Posterior vena cava (tissue), 2 donors: ENCODE results near the gene GMDS. TPM values are rescaled to one million over a fixed set of nuclear protein-coding genes. Genes with fewer than 3 reads are reported as not detected.

ENCODE experiments used
- DNase-seq: peaks from one replicate; pipeline ENCODE4 v3.0.0-alpha.2; 2020; ENCODE audit warnings: low spot score
- intact Hi-C, 2 donors: fragments of 100-400 bp; cut with DNase I; formaldehyde crosslinking; loops; one replicate each; pipeline versions ENCODE4 v1.14.1 to v1.14.2; 2022 to 2023
- total RNA-seq, 2 donors: library from RNA; stranded (reverse); fragmentation: NEBNext Ultra II Directional; extraction: Animal tissue kit (Norgen Biotek cat#: 25700); gene quantifications; one replicate each; pipeline ENCODE4 v1.2.1, GENCODE V29; 2021
- donor health status: DM: yes; HTN: yes; CAD: no.
- donor health status: DM: yes; HTN: yes; CAD: no.

Gene GMDS
- total RNA-seq, 2 donors from 2014 or later = 14.9 to 20.1 TPM

GRCh38 chr6:1609648-1610496 lies 635.5 kb downstream of the GMDS start, which contains the start of gene FOXC1:
FOXC1 (plus strand) TSS chr6:1609915; CDS start chr6:1610446, 531 bp downstream.
- intact Hi-C loops = loop anchor here (5.0 to 10.0 kb wide), 4 partner anchors 497 to 1025 kb away; no protein-coding TSS in a partner anchor
- peak; percentile 97 for DNase-seq

- intact Hi-C loops = loop anchor here (5.0 to 10.0 kb wide), 3 partner anchors 498 to 1026 kb away; no protein-coding TSS in a partner anchor
- peak; percentile 89 for DNase-seq
Observed at GRCh38 chr6:1609041-1609647, 636.3 kb downstream of the GMDS start.

GRCh38 chr6:1608222-1609040 lies 637.0 kb downstream of the GMDS start:
- intact Hi-C loops = loop anchor here (5.0 to 10.0 kb wide), 3 partner anchors 499 to 1026 kb away; no protein-coding TSS in a partner anchor
- DNase-seq = no peak

GRCh38 chr6:1607516-1608221 lies 637.7 kb downstream of the GMDS start:
- no peak for DNase-seq
- intact Hi-C loops = loop anchor here (5.0 to 10.0 kb wide), 3 partner anchors 500 to 1027 kb away; no protein-coding TSS in a partner anchor

- intact Hi-C loops = loop anchor here (5.0 to 10.0 kb wide), 3 partner anchors 500 to 1028 kb away; no protein-coding TSS in a partner anchor
- peak; percentile 67 for DNase-seq
Observed at GRCh38 chr6:1606780-1607515, 638.5 kb downstream of the GMDS start.

GRCh38 chr6:1605893-1606779 lies 639.3 kb downstream of the GMDS start:
- DNase-seq = peak; percentile 79
- intact Hi-C loops = loop anchor here (5.0 to 10.0 kb wide), 3 partner anchors 501 to 1029 kb away; no protein-coding TSS in a partner anchor

GRCh38 chr6:1605004-1605892 lies 640.2 kb downstream of the GMDS start:
- intact Hi-C loops = loop anchor here (5.0 to 10.0 kb wide), 3 partner anchors 502 to 1030 kb away; no protein-coding TSS in a partner anchor
- DNase-seq = peak; percentile 81

- intact Hi-C loops = loop anchor here (5.0 to 10.0 kb wide), 6 partner anchors 498 to 1030 kb away; no protein-coding TSS in a partner anchor
- peak; percentile 89 for DNase-seq
Observed at GRCh38 chr6:1604158-1605003, 641.0 kb downstream of the GMDS start.

- DNase-seq = peak; percentile 31
- intact Hi-C loops = loop anchor here (5.0 to 10.0 kb wide), 5 partner anchors 499 to 1031 kb away; no protein-coding TSS in a partner anchor
Observed at GRCh38 chr6:1603708-1604107, 641.7 kb downstream of the GMDS start.

- intact Hi-C loops = loop anchor here (5.0 to 10.0 kb wide), 5 partner anchors 500 to 1033 kb away; no protein-coding TSS in a partner anchor
- DNase-seq = peak; percentile 44
Observed at GRCh38 chr6:1602049-1602713, 643.2 kb downstream of the GMDS start.

GRCh38 chr6:1601158-1602048 lies 644.0 kb downstream of the GMDS start:
- intact Hi-C loops = loop anchor here (5.0 to 10.0 kb wide), 5 partner anchors 501 to 1033 kb away; no protein-coding TSS in a partner anchor
- DNase-seq = peak; percentile 79

GRCh38 chr6:1600764-1601157 lies 644.6 kb downstream of the GMDS start:
- intact Hi-C loops = loop anchor here (5.0 to 10.0 kb wide), 5 partner anchors 502 to 1034 kb away; no protein-coding TSS in a partner anchor
- peak; percentile 52 for DNase-seq
